ENCODE measurements around the gene SCAMP4. TPM values are rescaled to one million over a fixed set of nuclear protein-coding genes. Genes with fewer than 3 reads are reported as not detected.

SCAMP4 gene
- total RNA-seq, 1 experiment from 2014 or later, result 81.3 TPM

GRCh38 chr19:1929021-1929742 is 24.0 kb downstream of the SCAMP4 start:
- POLR2A ChIA-PET, result interaction anchor here (0.6 kb wide), 1 partner anchor 17 kb away, joined by 3 read pairs; no protein-coding TSS in a partner anchor
- peaks cover 6% of the 10 kb centered on the region for H3K9me3 Mint-ChIP-seq
- H3K4me3 Mint-ChIP-seq, result peak overlapping the region; percentile 67
- CTCF ChIA-PET, result interaction anchor here (0.7 to 3.1 kb wide), 18 partner anchors 9 to 689 kb away, joined by 3 to 19 read pairs (median 4); no protein-coding TSS in a partner anchor
- TF ChIP-seq TCF7 (CRISPR knock-in tag; IDR thresholded peaks at IDR 0.05; ENCODE audit: low read depth), result no peak
- no peak for TF ChIP-seq STAT6 (CRISPR knock-in tag; conservative IDR thresholded peaks at IDR 0.05; ENCODE audit: low read depth)
- TF ChIP-seq ESRRA (CRISPR knock-in tag; IDR thresholded peaks at IDR 0.05; ENCODE audit: borderline replicate concordance), result no peak
- no peak for TF ChIP-seq ZNF423 (CRISPR knock-in tag; IDR thresholded peaks at IDR 0.05)
- TF ChIP-seq FOXP4 (CRISPR knock-in tag; IDR thresholded peaks at IDR 0.05), result no peak
- no peak for TF ChIP-seq IRF1 (CRISPR knock-in tag; IDR thresholded peaks at IDR 0.05)
- no peak for TF ChIP-seq ZNF416 (CRISPR knock-in tag; IDR thresholded peaks at IDR 0.05)
- TF ChIP-seq SP1 (CRISPR knock-in tag; conservative IDR thresholded peaks at IDR 0.05), result no peak
- TF ChIP-seq ZNF317 (CRISPR knock-in tag; IDR thresholded peaks at IDR 0.05; ENCODE audit: borderline replicate concordance, low read depth), result no peak
- no peak for TF ChIP-seq SMAD4 (CRISPR knock-in tag; IDR thresholded peaks at IDR 0.05)
- TF ChIP-seq ZSCAN18 (CRISPR knock-in tag; IDR thresholded peaks at IDR 0.05), result no peak
- TF ChIP-seq MLX (CRISPR knock-in tag; IDR thresholded peaks at IDR 0.05), result no peak
- TF ChIP-seq CTCF (IDR thresholded peaks at IDR 0.05), result peak; percentile 85
- no peak for TF ChIP-seq ZNF532 (CRISPR knock-in tag; IDR thresholded peaks at IDR 0.05; ENCODE audit: borderline replicate concordance)
- TF ChIP-seq HMGXB4 (CRISPR knock-in tag; IDR thresholded peaks at IDR 0.05), result peak; percentile 39
- TF ChIP-seq JAZF1 (CRISPR knock-in tag; IDR thresholded peaks at IDR 0.05), result no peak
- ATAC-seq, result peak; percentile 88
- peaks cover 25% of the 10 kb centered on the region for H3K27me3 Mint-ChIP-seq (ENCODE audit: low read depth)
- 0 out of 2 replicates have a peak, but pooled peaks cover 6% of the 10 kb centered on the region for H3K36me3 Mint-ChIP-seq
- H3K27ac Mint-ChIP-seq, result no peak overlapping the region
- DNase-seq (ENCODE audit: low spot score), result peak; percentile 94
- no peaks in the 10 kb centered on the region for H3K4me1 Mint-ChIP-seq
